ENCODE measurements around the gene PSME3IP1. TPM values are rescaled to one million over a fixed set of nuclear protein-coding genes. Genes with fewer than 3 reads are reported as not detected.
"Not testable (repeated sequence)": the region's sequence is repeated elsewhere in the genome, so short reads cannot be mapped to it uniquely, and the experiment has no call there.

PSME3IP1 gene
- total RNA-seq, 1 donor = 70.2 TPM

- Histone ChIP-seq H3K79me2 (ENCODE audit: insufficient read depth, low read length) (peaks cover 36% of the 10 kb centered on the region), H3K36me3 (ENCODE audit: insufficient read depth, low read length) (peaks cover 39% of the 10 kb centered on the region)
- no peak for DNase-seq (ENCODE audit: insufficient read length, low spot score, missing footprints)
Measured at GRCh38 chr16:57204675-57205074, 18.8 kb upstream of the PSME3IP1 start.

GRCh38 chr16:57203451-57203850, 17.6 kb upstream of the PSME3IP1 start:
- Histone ChIP-seq H2AFZ (ENCODE audit: low read length) (no peak overlapping the region), H3K4me1 (ENCODE audit: insufficient read depth, low read length) (peaks cover 3% of the 10 kb centered on the region), H3K79me2 (ENCODE audit: insufficient read depth, low read length) (peaks cover 46% of the 10 kb centered on the region), H3K27me3 (ENCODE audit: insufficient read depth, low read length) (no peaks in the 10 kb centered on the region), H4K20me1 (ENCODE audit: insufficient read depth, low read length) (peaks cover 2% of the 10 kb centered on the region), H3K9me3 (ENCODE audit: low read depth, low read length) (no peaks in the 10 kb centered on the region), H3K36me3 (ENCODE audit: insufficient read depth, low read length) (peaks cover 31% of the 10 kb centered on the region), H3K27ac (ENCODE audit: low read depth, low read length) (no peak overlapping the region), H3K4me2 (ENCODE audit: insufficient read depth, low read length) (no peak overlapping the region), H3K4me3 (ENCODE audit: insufficient read depth, low read length) (no peak overlapping the region)
- TF ChIP-seq CTCF (IDR thresholded peaks at IDR 0.05; ENCODE audit: extremely low read depth, low read depth, low read length) = no peak
- DNase-seq (ENCODE audit: insufficient read length, low spot score, missing footprints) = no peak

More at GRCh38 chr16:57204675-57205074, 18.8 kb upstream of the PSME3IP1 start:
- H3K4me1 ChIP-seq (ENCODE audit: insufficient read depth, low read length) = no peaks in the 10 kb centered on the region
- no peaks in the 10 kb centered on the region for H3K27me3 ChIP-seq (ENCODE audit: insufficient read depth, low read length)
- no peak overlapping the region for H2AFZ ChIP-seq (ENCODE audit: low read length)
- H4K20me1 ChIP-seq (ENCODE audit: insufficient read depth, low read length) = no peaks in the 10 kb centered on the region
- no peak overlapping the region for H3K4me3 ChIP-seq (ENCODE audit: insufficient read depth, low read length)
- no peaks in the 10 kb centered on the region for H3K9me3 ChIP-seq (ENCODE audit: low read depth, low read length)
- H3K27ac ChIP-seq (ENCODE audit: low read depth, low read length) = no peak overlapping the region
- no peak for TF ChIP-seq CTCF (IDR thresholded peaks at IDR 0.05; ENCODE audit: extremely low read depth, low read depth, low read length)
- H3K4me2 ChIP-seq (ENCODE audit: insufficient read depth, low read length) = no peak overlapping the region

- TF ChIP-seq CTCF (IDR thresholded peaks at IDR 0.05; ENCODE audit: extremely low read depth, low read depth, low read length) = no peak
- Histone ChIP-seq H3K4me2 (ENCODE audit: insufficient read depth, low read length) (no peak overlapping the region), H3K36me3 (ENCODE audit: insufficient read depth, low read length) (peaks cover 24% of the 10 kb centered on the region), H3K4me1 (ENCODE audit: insufficient read depth, low read length) (peaks cover 3% of the 10 kb centered on the region), H3K79me2 (ENCODE audit: insufficient read depth, low read length) (peaks cover 57% of the 10 kb centered on the region), H3K4me3 (ENCODE audit: insufficient read depth, low read length) (no peak overlapping the region), H4K20me1 (ENCODE audit: insufficient read depth, low read length) (peaks cover 2% of the 10 kb centered on the region), H2AFZ (ENCODE audit: low read length) (no peak overlapping the region), H3K9me3 (ENCODE audit: low read depth, low read length) (no peaks in the 10 kb centered on the region), H3K27ac (ENCODE audit: low read depth, low read length) (peak overlapping the region; percentile 8), H3K27me3 (ENCODE audit: insufficient read depth, low read length) (no peaks in the 10 kb centered on the region)
- DNase-seq (ENCODE audit: insufficient read length, low spot score, missing footprints) = no peak
Measured at GRCh38 chr16:57202095-57202886, 16.5 kb upstream of the PSME3IP1 start.

GRCh38 chr16:57200926-57201325, 15.1 kb upstream of the PSME3IP1 start:
- not testable (repeated sequence) for H3K9me3 ChIP-seq (ENCODE audit: low read depth, low read length); H3K4me2 ChIP-seq (ENCODE audit: insufficient read depth, low read length); H4K20me1 ChIP-seq (ENCODE audit: insufficient read depth, low read length); H2AFZ ChIP-seq (ENCODE audit: low read length); DNase-seq (ENCODE audit: insufficient read length, low spot score, missing footprints); H3K27me3 ChIP-seq (ENCODE audit: insufficient read depth, low read length); H3K27ac ChIP-seq (ENCODE audit: low read depth, low read length); H3K4me3 ChIP-seq (ENCODE audit: insufficient read depth, low read length)
- Histone ChIP-seq H3K4me1 (ENCODE audit: insufficient read depth, low read length) (peaks cover 16% of the 10 kb centered on the region), H3K79me2 (ENCODE audit: insufficient read depth, low read length) (peaks cover 66% of the 10 kb centered on the region), H3K36me3 (ENCODE audit: insufficient read depth, low read length) (peaks cover 17% of the 10 kb centered on the region)

- Histone ChIP-seq H3K36me3 (ENCODE audit: insufficient read depth, low read length) (peaks cover 11% of the 10 kb centered on the region), H3K4me1 (ENCODE audit: insufficient read depth, low read length) (peaks cover 18% of the 10 kb centered on the region), H3K79me2 (ENCODE audit: insufficient read depth, low read length) (peaks cover 69% of the 10 kb centered on the region)
- not testable (repeated sequence) for H3K9me3 ChIP-seq (ENCODE audit: low read depth, low read length); H2AFZ ChIP-seq (ENCODE audit: low read length); H3K27me3 ChIP-seq (ENCODE audit: insufficient read depth, low read length); H3K27ac ChIP-seq (ENCODE audit: low read depth, low read length); H3K4me2 ChIP-seq (ENCODE audit: insufficient read depth, low read length); DNase-seq (ENCODE audit: insufficient read length, low spot score, missing footprints); H3K4me3 ChIP-seq (ENCODE audit: insufficient read depth, low read length); H4K20me1 ChIP-seq (ENCODE audit: insufficient read depth, low read length)
Measured at GRCh38 chr16:57200321-57200720, 14.5 kb upstream of the PSME3IP1 start.

Data from osteoblast (primary cell).